K562 (cell line): ENCODE results near the gene PDE4A. TPM values are rescaled to one million over a fixed set of nuclear protein-coding genes. Genes with fewer than 3 reads are reported as not detected.
A peak's percentile ranks its signal among the peaks of the same experiment; 100 is the strongest.

Experiments used
- ARNT ChIP-seq, 2 experiments: fragments of 450-650 bp; IDR thresholded peaks; 2 replicates each; pipeline ENCODE4 v1.6.1; 2016; ENCODE audit warnings: mild to moderate bottlenecking in 1 of 2
- DEAF1 ChIP-seq: fragments of 450-650 bp; formaldehyde crosslinking; IDR thresholded peaks from 2 replicates; pipeline ENCODE4 v1.4.0; 2020; ENCODE audit warnings: mild to moderate bottlenecking, moderate library complexity
- ELF4 ChIP-seq: fragments of 450-650 bp; formaldehyde crosslinking; IDR thresholded peaks from 2 replicates; pipeline ENCODE4 v1.4.0; 2022; ENCODE audit warnings: missing genetic modification characterization
- ESRRB ChIP-seq: fragments of 250-450 bp; sonication (Bioruptor Pico); IDR thresholded peaks from 2 replicates; pipeline ENCODE4 v1.5.0; 2020; ENCODE audit warnings: mild to moderate bottlenecking, moderate library complexity, borderline replicate concordance
- FOXJ3 ChIP-seq: sonication (generic); formaldehyde crosslinking; IDR thresholded peaks from 2 replicates; pipeline ENCODE4 v1.4.0; 2020; ENCODE audit warnings: mild to moderate bottlenecking, missing genetic modification reagents
- GABPB1 ChIP-seq: sonication (generic); formaldehyde crosslinking; IDR thresholded peaks from 2 replicates; pipeline ENCODE4 v1.8.0; 2022; ENCODE audit warnings: mild to moderate bottlenecking, missing genetic modification reagents
- HMBOX1 ChIP-seq: sonication (generic); IDR thresholded peaks from 2 replicates; pipeline ENCODE4 v1.6.1; 2016
- HNRNPL ChIP-seq: fragments of 200-400 bp; formaldehyde crosslinking; IDR thresholded peaks from 2 replicates; pipeline ENCODE4 v1.6.1; 2017; ENCODE audit warnings: low read depth, mild to moderate bottlenecking, low read length
- MTA1 ChIP-seq: fragments of 450-650 bp; IDR thresholded peaks from 2 replicates; pipeline ENCODE4 v1.6.1; 2017; ENCODE audit warnings: borderline replicate concordance
- NFIX ChIP-seq: fragments of 250-450 bp; sonication (Bioruptor Pico); IDR thresholded peaks from 2 replicates; pipeline ENCODE4 v1.4.0; 2020; ENCODE audit warnings: low read depth, mild to moderate bottlenecking, moderate library complexity
- NR3C1 ChIP-seq: sonication (generic); formaldehyde crosslinking; IDR thresholded peaks from 2 replicates; pipeline ENCODE4 v1.8.1; 2022; ENCODE audit warnings: missing genetic modification reagents
- PBX2 ChIP-seq, 2 experiments: IDR thresholded peaks in 1 of 2; conservative IDR thresholded peaks in 1 of 2; 2 replicates each; pipeline ENCODE4 v1.6.1; 2016; ENCODE audit warnings: low read depth in 2 of 2, mild to moderate bottlenecking in 1 of 2, missing compliant biosample characterization in 1 of 2, missing genetic modification characterization in 1 of 2, moderate library complexity in 1 of 2
- ZNF277 ChIP-seq: fragments of 250-450 bp; sonication (Bioruptor Pico); IDR thresholded peaks from 2 replicates; pipeline ENCODE4 v1.8.0; 2022; ENCODE audit warnings: inconsistent platforms, mild to moderate bottlenecking, moderate library complexity, borderline replicate concordance
- ZNF639 ChIP-seq, 2 experiments: fragments of 200-800 bp in 1 of 2; sonication (Bioruptor generic) in 1 of 2; sonication (generic) in 1 of 2; formaldehyde crosslinking in 1 of 2; IDR thresholded peaks in 1 of 2; conservative IDR thresholded peaks in 1 of 2; 2 replicates each; pipeline versions ENCODE4 v1.5.0 to v1.6.1; 2016 to 2020; ENCODE audit warnings: missing compliant biosample characterization in 1 of 2, missing genetic modification characterization in 1 of 2, missing genetic modification reagents in 1 of 2
- ZNF79 ChIP-seq: fragments of 250-450 bp; sonication (Bioruptor Pico); IDR thresholded peaks from 2 replicates; pipeline ENCODE4 v1.4.0; 2020; ENCODE audit warnings: low read depth, mild to moderate bottlenecking, moderate library complexity
- polyA plus RNA-seq, 8 experiments: library from polyadenylated mRNA; depleted of rRNA in 4 of 8; stranded (reverse) in 5 of 8; unstranded in 3 of 8; fragments of >200 nt; fragmentation: Nextera tagmentation in 2 of 8; fragmentation: Illumina TruSeq in 1 of 8; extraction: Ambion mirVana in 2 of 8; extraction: Trizol in 1 of 8; gene quantifications; 2 replicates each; pipeline versions ENCODE4 v1.2.1 to v1.2.3, GENCODE V29; 2011 to 2014; ENCODE audit warnings: inconsistent platforms in 1 of 8, missing spikeins in 1 of 8
- total RNA-seq, 7 experiments: library from RNA; depleted of rRNA in 6 of 7; stranded (reverse); fragments of >200 nt in 6 of 7; fragmentation: Illumina TruSeq in 2 of 7; extraction: Trizol in 2 of 7; gene quantifications; 2 replicates each; pipeline versions ENCODE4 v1.2.1 to v1.2.3, GENCODE V29; 2011 to 2021; ENCODE audit warnings: low replicate concordance in 1 of 7

The PDE4A gene
- total and polyA plus RNA-seq, 9 of the 15 experiments (the other 6 are each of a cell fraction or from before 2014, with no cell fraction given): 0.66 to 26.9 (median 4.6) TPM

GRCh38 chr19:10424011-10424637, 3.8 kb downstream of the PDE4A start (continued):
- TF ChIP-seq ZNF639 (CRISPR knock-in tag; conservative IDR thresholded peaks at IDR 0.05 in 1 of 2, IDR thresholded peaks at IDR 0.05 in 1 of 2): no peak
- TF ChIP-seq ELF4 (CRISPR knock-in tag): no peak
- no peak for TF ChIP-seq ARNT (IDR thresholded peaks at IDR 0.05)
- no peak for TF ChIP-seq ZNF277 (CRISPR knock-in tag)
- TF ChIP-seq MTA1: peak; percentile 72; the same call in 1 of the 2 replicates
- TF ChIP-seq HMBOX1: no peak
- peak; percentile 77 for TF ChIP-seq GABPB1 (CRISPR knock-in tag)
- no peak for TF ChIP-seq FOXJ3 (CRISPR knock-in tag)
- no peak for TF ChIP-seq PBX2 (CRISPR knock-in tag; IDR thresholded peaks at IDR 0.05; ENCODE audit: low read depth)
- TF ChIP-seq PBX2 (tag; conservative IDR thresholded peaks at IDR 0.05; ENCODE audit: low read depth): 0 out of 2 replicates have a peak, but pooled peaks have one; percentile 16
- TF ChIP-seq NFIX (CRISPR knock-in tag): no peak
- no peak for TF ChIP-seq ZNF79 (CRISPR knock-in tag)
- no peak for TF ChIP-seq NR3C1
- TF ChIP-seq DEAF1 (CRISPR knock-in tag): no peak
- no peak for TF ChIP-seq HNRNPL
- TF ChIP-seq ESRRB (CRISPR knock-in tag): no peak
